Esophagus muscularis mucosa (tissue), 4 donors: Measurements from ENCODE around the gene LCE2D. TPM values are rescaled to one million over a fixed set of nuclear protein-coding genes. Genes with fewer than 3 reads are reported as not detected.
A peak's percentile ranks its signal among the peaks of the same experiment; 100 is the strongest.

ENCODE experiments used
- DNase-seq: peaks from one replicate; pipeline ENCODE4 v3.0.0-alpha.2; 2017; ENCODE audit errors: extremely low spot score
- H3K27ac ChIP-seq, 4 donors: fragments of 200-600 bp; sonication (generic); replicated peaks in 1 of 4; 1 replicate in 3 of 4; 2 replicates in 1 of 4; pipeline ENCODE4 v1.5.1; 2016 to 2019; ENCODE audit warnings: mild to moderate bottlenecking in 1 of 4
- H3K27me3 ChIP-seq, 4 donors: fragments of 200-600 bp; sonication (generic); one replicate each; pipeline versions ENCODE4 v1.5.1 to v1.6.0; 2016 to 2019
- H3K36me3 ChIP-seq, 4 donors: fragments of 200-600 bp; sonication (generic); one replicate each; pipeline ENCODE4 v1.5.1; 2016 to 2019
- H3K4me1 ChIP-seq, 4 donors: fragments of 200-600 bp; sonication (generic); one replicate each; pipeline ENCODE4 v1.5.1; 2016 to 2019
- H3K4me3 ChIP-seq, 4 donors: fragments of 200-600 bp; sonication (generic); 1 replicate in 2 of 4; 2 replicates in 2 of 4; pipeline ENCODE4 v1.5.1; 2016 to 2019; ENCODE audit warnings: mild to moderate bottlenecking in 4 of 4, moderate library complexity in 1 of 4
- H3K9me3 ChIP-seq, 4 donors: fragments of 200-600 bp; sonication (generic); 1 replicate in 3 of 4; 2 replicates in 1 of 4; pipeline ENCODE4 v1.5.1; 2016 to 2019
- CTCF ChIP-seq, 3 experiments: fragments of 200-600 bp in 2 of 3; fragments of 450-650 bp in 1 of 3; sonication (generic) in 2 of 3; IDR thresholded peaks; one replicate each; pipeline ENCODE4 v1.5.1; 2017 to 2019; ENCODE audit warnings: antibody characterized with exemption in 3 of 3, mild to moderate bottlenecking in 2 of 3, moderate library complexity in 1 of 3
- EP300 ChIP-seq: sonication (generic); formaldehyde crosslinking; IDR thresholded peaks from one replicate; pipeline ENCODE4 v1.6.1; 2017; ENCODE audit warnings: antibody characterized with exemption
- POLR2A ChIP-seq: fragments of 450-650 bp; IDR thresholded peaks from one replicate; pipeline ENCODE4 v1.6.1; 2017; ENCODE audit warnings: antibody characterized with exemption, moderate library complexity, mild to moderate bottlenecking, low read depth
- POLR2AphosphoS5 ChIP-seq, 2 donors: sonication (generic); formaldehyde crosslinking; IDR thresholded peaks; one replicate each; pipeline ENCODE4 v1.6.1; 2017; ENCODE audit warnings: antibody characterized with exemption in 2 of 2
- WGBS: methylation state at CpG from one replicate; pipeline ENCODE4 v1.1.5; 2018; 5-methylcytosine and 5-hydroxymethylcytosine counted together
- intact Hi-C: fragments of 100-400 bp; cut with DNase I; formaldehyde crosslinking; loops from one replicate; pipeline ENCODE4 v1.15.1; 2023
- total RNA-seq, 4 donors: library from RNA; depleted of rRNA; stranded (reverse); fragments of >200 nt; gene quantifications; one replicate each; pipeline versions ENCODE4 v1.1.0 to v1.2.1, GENCODE V29; 2016

LCE2D gene
- total RNA-seq, result not detected

GRCh38 chr1:152663098-152663497, at the start of gene LCE2D:
Gene LCE2D, plus strand, starts transcription at chr1:152663380. Its CDS starts 726 bp downstream, at chr1:152664106.
- Histone ChIP-seq H3K4me1 (no peaks in the 10 kb centered on the region), H3K9me3 (no peaks in the 10 kb centered on the region), H3K27me3 (no peaks in the 10 kb centered on the region), H3K27ac (no peak within 1 kb of the TSS), H3K36me3 (no peaks in the 10 kb centered on the region), H3K4me3 (no peak within 1 kb of the TSS)
- no peak for TF ChIP-seq EP300
- no peak for TF ChIP-seq CTCF (IDR thresholded peaks at IDR 0.05)
- TF ChIP-seq POLR2AphosphoS5 (IDR thresholded peaks at IDR 0.05), result no peak
- no peak for TF ChIP-seq POLR2A
- intact Hi-C loops, result no loop called here
- DNase-seq, result peak; percentile 78
- 55% methylated on average over 1 of the region's 3 CpGs for WGBS

- Histone ChIP-seq H3K27ac (no peak within 1 kb of the TSS), H3K4me1 (no peaks in the 10 kb centered on the region), H3K36me3 (no peaks in the 10 kb centered on the region), H3K27me3 (no peaks in the 10 kb centered on the region), H3K9me3 (peaks cover 0 to 12% (median 9%) of the 10 kb centered on the region in 4 donors), H3K4me3 (no peak within 1 kb of the TSS)
- TF ChIP-seq CTCF (IDR thresholded peaks at IDR 0.05) (no peak), POLR2AphosphoS5 (IDR thresholded peaks at IDR 0.05) (no peak), EP300 (no peak), POLR2A (no peak)
- intact Hi-C loops, result no loop called here
- no peak for DNase-seq
- no CpG with 5 or more reads among the region's 1 CpG for WGBS
Measured at GRCh38 chr1:152613511-152613910, 49.7 kb upstream of the LCE2D start, which contains the start of gene LCE3B. Gene LCE3B, plus strand, starts transcription at chr1:152613811. Its CDS starts 0 bp downstream, at chr1:152613811.

- Histone ChIP-seq H3K4me1 (no peaks in the 10 kb centered on the region), H3K27ac (no peak overlapping the region), H3K36me3 (no peaks in the 10 kb centered on the region), H3K4me3 (no peak overlapping the region), H3K27me3 (peaks cover 0 to 14% (median 0%) of the 10 kb centered on the region in 4 donors), H3K9me3 (peaks cover 0 to 29% (median 22%) of the 10 kb centered on the region in 4 donors)
- WGBS, result 63% methylated on average over 3 of the region's 3 CpGs
- peak; percentile 70 for DNase-seq
- intact Hi-C loops, result no loop called here
- TF ChIP-seq POLR2AphosphoS5 (IDR thresholded peaks at IDR 0.05), result no peak
- TF ChIP-seq POLR2A, result no peak
- TF ChIP-seq EP300, result no peak
- no peak for TF ChIP-seq CTCF (IDR thresholded peaks at IDR 0.05)
Measured at GRCh38 chr1:152621993-152622392, 41.2 kb upstream of the LCE2D start.

GRCh38 chr1:152622803-152623202, 40.4 kb upstream of the LCE2D start, which contains the start of gene LCE3A:
Gene LCE3A, minus strand, starts transcription at chr1:152623103. Its CDS starts 0 bp downstream, at chr1:152623103.
- DNase-seq, result peak; percentile 85
- H3K4me3 ChIP-seq, result no peak within 1 kb of the TSS
- no peaks in the 10 kb centered on the region for H3K36me3 ChIP-seq
- no peak within 1 kb of the TSS for H3K27ac ChIP-seq
- TF ChIP-seq EP300, result no peak
- TF ChIP-seq POLR2A, result no peak
- no peak for TF ChIP-seq CTCF (IDR thresholded peaks at IDR 0.05)
- TF ChIP-seq POLR2AphosphoS5 (IDR thresholded peaks at IDR 0.05), result no peak
- peaks cover 0 to 14% (median 0%) of the 10 kb centered on the region in 4 donors for H3K27me3 ChIP-seq
- whole genome bisulfite sequencing, result 66% methylated on average over 3 of the region's 10 CpGs
- no peaks in the 10 kb centered on the region for H3K4me1 ChIP-seq
- intact Hi-C loops, result no loop called here
- peaks cover 0 to 24% (median 19%) of the 10 kb centered on the region in 4 donors for H3K9me3 ChIP-seq
